GM19099 (cell line): ENCODE data around the gene ASAP2.

ENCODE experiments used
- POLR2A ChIP-seq: IDR thresholded peaks from 3 replicates; pipeline ENCODE4 v1.6.1; 2011; ENCODE audit warnings: low read depth; ENCODE audit not compliant: insufficient read length; ENCODE audit errors: extremely low read depth

ASAP2 gene

GRCh38 chr2:9199716-9200632 is 6.6 kb upstream of the ASAP2 start:
- TF ChIP-seq POLR2A: no peak

GRCh38 chr2:9200633-9201015 is 6.0 kb upstream of the ASAP2 start:
- TF ChIP-seq POLR2A: no peak

GRCh38 chr2:9201185-9201891 is 5.3 kb upstream of the ASAP2 start:
- no peak for TF ChIP-seq POLR2A

GRCh38 chr2:9203006-9203405 is 3.6 kb upstream of the ASAP2 start:
- TF ChIP-seq POLR2A: no peak

DNA sequence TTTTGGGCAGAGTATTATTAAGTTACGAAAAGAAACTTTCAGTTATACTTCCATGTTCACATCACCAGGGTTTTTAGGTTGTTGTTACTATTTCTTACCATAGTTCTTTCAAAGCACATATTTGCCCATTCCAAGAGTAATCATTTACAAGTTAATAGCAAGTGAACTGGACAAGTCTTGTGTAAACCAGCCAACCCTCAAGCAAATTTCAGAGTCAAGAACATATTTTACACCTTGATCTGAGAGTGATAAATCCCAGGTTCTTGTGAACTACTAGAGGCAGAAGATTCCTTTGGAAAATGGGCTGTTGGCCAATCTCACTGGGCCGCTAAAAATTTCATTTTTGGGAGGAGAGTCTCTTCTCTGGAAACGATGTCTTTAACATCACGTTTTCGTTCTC is 2.7 kb upstream of the ASAP2 start:
- no peak for TF ChIP-seq POLR2A

DNA sequence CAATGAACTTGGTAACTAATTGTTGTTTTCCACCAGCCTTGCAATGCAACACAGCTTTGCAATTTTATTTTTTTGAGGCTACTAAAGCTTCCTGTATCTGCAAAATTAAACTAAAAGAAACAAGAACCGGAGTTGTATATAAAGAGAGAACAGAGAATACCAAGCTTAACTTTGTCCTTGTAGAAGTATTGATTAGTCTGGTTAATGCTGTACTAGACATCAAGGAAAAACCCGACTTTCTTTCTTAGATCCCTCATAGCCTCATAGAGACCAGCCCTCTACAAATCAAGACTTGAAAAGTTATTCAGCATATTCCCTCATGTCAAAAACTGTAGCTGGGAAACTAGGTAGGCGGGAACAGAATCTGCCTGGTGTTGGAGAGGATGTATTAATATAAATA is 1.7 kb upstream of the ASAP2 start:
- TF ChIP-seq POLR2A: no peak

DNA sequence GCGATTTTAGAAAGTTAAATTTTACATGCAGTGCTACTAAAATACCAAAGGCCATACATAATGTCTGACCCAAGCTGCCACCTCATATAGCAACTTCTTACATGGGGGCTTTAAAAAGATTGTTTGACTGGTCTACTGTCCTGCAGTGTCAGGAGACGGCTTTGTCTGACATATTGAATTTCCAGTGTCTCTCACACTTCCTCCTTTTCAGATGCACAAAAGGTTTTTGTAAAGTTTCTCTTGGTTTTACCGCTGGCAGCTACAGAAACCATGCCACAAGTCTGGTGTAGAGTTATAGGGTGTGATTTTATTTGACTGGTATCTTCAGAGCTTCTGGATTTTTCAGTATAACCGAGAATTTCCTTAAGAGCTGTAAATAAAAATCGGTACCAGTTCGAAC is 1.1 kb upstream of the ASAP2 start:
- no peak for TF ChIP-seq POLR2A

GRCh38 chr2:9206991-9207640 is 504 bp downstream of the ASAP2 start:
- TF ChIP-seq POLR2A: no peak

- TF ChIP-seq POLR2A: no peak
Measured at GRCh38 chr2:9207641-9208311, 1.2 kb downstream of the ASAP2 start.

DNA sequence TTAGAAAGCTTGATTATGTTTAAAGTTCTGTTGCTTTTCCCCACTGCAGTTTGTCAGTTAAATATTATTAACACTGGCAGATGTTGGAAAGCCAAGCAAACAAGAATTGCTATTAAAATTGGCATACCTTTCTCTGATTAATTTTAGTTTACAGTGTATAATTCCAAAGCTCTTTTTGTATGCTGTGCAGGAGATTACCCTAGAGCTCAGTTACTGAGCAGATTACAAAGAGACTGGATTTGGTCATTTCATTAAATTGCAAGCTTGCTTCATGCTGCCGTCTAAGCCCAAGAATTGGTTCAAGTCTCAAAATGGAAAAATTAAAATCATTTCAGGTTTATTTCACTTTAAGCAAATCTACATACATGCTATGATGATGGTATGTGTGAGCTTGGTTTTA is 2.3 kb downstream of the ASAP2 start:
- no peak for TF ChIP-seq POLR2A

- no peak for TF ChIP-seq POLR2A
Measured at GRCh38 chr2:9210030-9210429, 3.4 kb downstream of the ASAP2 start.

DNA sequence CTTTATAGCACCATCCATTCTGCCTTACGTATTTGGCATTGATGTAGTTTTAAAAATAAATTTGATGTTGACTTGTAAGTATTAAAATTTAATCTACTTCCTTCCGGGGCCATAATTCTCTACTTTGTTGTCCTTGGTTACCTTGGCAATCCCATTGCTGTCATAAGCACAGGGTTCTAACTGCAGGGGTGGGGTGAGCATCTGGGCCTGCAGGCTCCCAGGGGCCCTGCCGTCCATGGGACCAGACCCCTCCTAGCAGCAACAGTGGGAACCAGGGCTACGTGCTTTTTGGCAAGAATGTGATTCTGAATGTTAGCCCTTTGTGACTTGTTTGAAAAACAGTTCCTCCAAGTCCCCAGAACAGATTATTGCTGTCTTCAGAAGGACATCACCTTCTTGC is 4.9 kb downstream of the ASAP2 start:
- no peak for TF ChIP-seq POLR2A

DNA sequence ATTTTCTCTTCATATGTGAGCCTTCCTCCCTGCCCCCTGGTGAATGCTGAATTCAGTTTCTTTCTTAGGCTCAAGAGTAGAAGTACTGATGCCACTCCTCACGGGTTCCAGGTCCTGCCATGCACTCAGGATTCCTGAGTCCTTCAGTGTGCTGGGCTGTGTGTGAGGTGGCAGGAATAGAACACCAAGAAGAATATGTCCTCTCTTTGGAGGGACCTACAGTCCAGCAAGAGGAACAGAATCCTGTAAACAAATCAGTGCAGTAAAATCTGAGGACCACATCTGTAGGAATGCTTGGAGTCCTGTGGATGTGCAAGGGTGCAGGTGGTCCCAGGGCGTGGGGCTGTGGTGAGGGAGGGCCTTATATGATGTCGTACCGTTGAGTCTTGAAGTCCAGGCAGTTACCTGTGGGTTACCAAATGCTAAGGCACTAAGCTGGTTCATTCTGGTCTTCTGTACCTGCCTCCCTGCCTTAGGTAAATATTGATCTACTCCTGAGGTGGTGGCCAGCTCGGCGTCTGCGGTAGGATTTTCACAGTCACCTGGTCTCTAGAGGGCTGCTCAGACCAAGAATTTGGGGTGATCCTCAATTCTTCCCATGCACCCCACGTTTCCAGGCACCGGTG is 5.5 kb downstream of the ASAP2 start:
- no peak for TF ChIP-seq POLR2A

DNA sequence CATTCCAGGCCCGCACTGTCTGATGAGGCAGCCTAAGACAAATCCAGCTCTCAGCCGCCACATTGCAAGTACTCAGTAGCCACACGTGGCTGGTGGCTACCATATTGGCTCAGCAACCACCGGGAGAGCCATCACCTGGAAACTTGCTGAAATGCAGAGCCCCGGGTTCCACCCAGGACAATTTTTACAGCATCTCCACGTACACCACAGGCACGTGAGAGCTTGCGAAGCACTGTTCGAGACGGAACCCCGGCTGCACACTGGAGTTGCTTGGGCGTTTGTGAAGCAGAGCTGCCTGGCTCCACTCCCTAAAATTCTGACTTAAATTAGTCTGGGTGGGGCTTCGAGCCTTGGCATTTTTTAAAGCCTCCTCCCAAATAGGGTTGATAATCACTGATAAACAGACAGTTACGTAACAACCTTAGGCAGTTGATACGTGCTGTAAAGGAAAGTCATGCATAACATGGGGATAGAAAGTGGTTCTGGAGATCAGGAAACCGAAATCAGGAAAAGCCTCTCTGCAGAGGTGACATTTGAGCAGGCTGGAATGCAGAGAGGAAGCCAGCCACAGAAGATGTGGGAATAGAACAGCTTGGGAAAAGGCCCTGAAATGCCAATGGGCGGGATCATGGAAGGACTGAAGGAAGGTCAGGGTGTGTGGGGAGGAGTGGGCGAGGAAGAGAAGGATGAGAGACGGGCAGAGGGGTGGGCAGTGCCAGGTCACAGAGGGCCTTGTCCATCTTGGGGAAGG is 6.2 kb downstream of the ASAP2 start:
- TF ChIP-seq POLR2A: no peak
